Activated T-cell treated with anti-CD3 and anti-CD28 coated beads for 1 hour (primary cell): Measurements from ENCODE around the gene RRAD.

Experiments used
- DNase-seq: peaks from one replicate; pipeline ENCODE4 v3.0.0-alpha.2; 2020; ENCODE audit warnings: low read depth

Gene RRAD

GRCh38 chr16:66934138-66934838, 9.0 kb upstream of the RRAD start, which contains the start of gene CIAO2B:
Gene CIAO2B (minus strand): TSS chr16:66934402. CDS start chr16:66934364, 38 bp downstream.
- DNase-seq, result peak; percentile 87

- DNase-seq, result peak; percentile 43
These were observed 8.4 kb upstream of the RRAD start for GRCh38 chr16:66933776-66934137.

- DNase-seq, result no peak
These were observed 6.7 kb upstream of the RRAD start for GRCh38 chr16:66932076-66932475.

- DNase-seq, result no peak
These were observed 6.3 kb upstream of the RRAD start for GRCh38 chr16:66931665-66932064.

GRCh38 chr16:66930189-66930588, 4.9 kb upstream of the RRAD start:
- no peak for DNase-seq

GRCh38 chr16:66928702-66929388, 3.5 kb upstream of the RRAD start:
- no peak for DNase-seq

GRCh38 chr16:66927918-66928649, 2.7 kb upstream of the RRAD start:
- no peak for DNase-seq

GRCh38 chr16:66926961-66927436, 1.7 kb upstream of the RRAD start:
- no peak for DNase-seq

GRCh38 chr16:66926171-66926947, 1.0 kb upstream of the RRAD start:
- no peak for DNase-seq

- no peak for DNase-seq
These were observed 611 bp downstream of the RRAD start for GRCh38 chr16:66924527-66925321.

- DNase-seq, result no peak
These were observed 1.5 kb downstream of the RRAD start for GRCh38 chr16:66923866-66924265.

- DNase-seq, result no peak
These were observed 2.0 kb downstream of the RRAD start for GRCh38 chr16:66923247-66923731.

- DNase-seq, result no peak
These were observed 3.4 kb downstream of the RRAD start for GRCh38 chr16:66921729-66922450.

GRCh38 chr16:66920924-66921680, 4.2 kb downstream of the RRAD start:
- no peak for DNase-seq

- DNase-seq, result no peak
These were observed 5.1 kb downstream of the RRAD start for GRCh38 chr16:66920299-66920590.

GRCh38 chr16:66919569-66920298, 5.6 kb downstream of the RRAD start:
- DNase-seq, result no peak

GRCh38 chr16:66918803-66919568, 6.3 kb downstream of the RRAD start, which contains the start of gene CDH16:
Gene CDH16 (minus strand): TSS chr16:66918885. CDS start chr16:66918065, 820 bp downstream.
- no peak for DNase-seq

GRCh38 chr16:66918355-66918754, 7.0 kb downstream of the RRAD start:
- no peak for DNase-seq
